ENCODE measurements around the gene GRPEL1.
"Not testable (repeated sequence)": the region's sequence is repeated elsewhere in the genome, so short reads cannot be mapped to it uniquely, and the experiment has no call there.

GRPEL1 gene

GRCh38 chr4:7067452-7068278, at the start of gene GRPEL1:
GRPEL1 (minus strand) TSS chr4:7068064; CDS start chr4:7068032, 32 bp downstream.
- peak; percentile 99 for DNase-seq (ENCODE audit: low read depth)

- no peak for DNase-seq (ENCODE audit: low read depth)
These were observed 48.8 kb upstream of the GRPEL1 start for GRCh38 chr4:7116705-7117104.

GRCh38 chr4:7115557-7116340, 47.9 kb upstream of the GRPEL1 start:
- no peak for DNase-seq (ENCODE audit: low read depth)

- DNase-seq (ENCODE audit: low read depth), result no peak
These were observed 44.8 kb upstream of the GRPEL1 start for GRCh38 chr4:7112656-7113055.

GRCh38 chr4:7111441-7111840, 43.6 kb upstream of the GRPEL1 start:
- no peak for DNase-seq (ENCODE audit: low read depth)

GRCh38 chr4:7110546-7110945, 42.7 kb upstream of the GRPEL1 start:
- no peak for DNase-seq (ENCODE audit: low read depth)

GRCh38 chr4:7109169-7109568, 41.3 kb upstream of the GRPEL1 start:
- DNase-seq (ENCODE audit: low read depth), result no peak

- DNase-seq (ENCODE audit: low read depth), result no peak
These were observed 40.8 kb upstream of the GRPEL1 start for GRCh38 chr4:7108660-7109059.

GRCh38 chr4:7108046-7108625, 40.3 kb upstream of the GRPEL1 start:
- no peak for DNase-seq (ENCODE audit: low read depth)

GRCh38 chr4:7107166-7107905, 39.5 kb upstream of the GRPEL1 start:
- no peak for DNase-seq (ENCODE audit: low read depth)

GRCh38 chr4:7105276-7105675, 37.4 kb upstream of the GRPEL1 start:
- peak; percentile 25 for DNase-seq (ENCODE audit: low read depth)

- no peak for DNase-seq (ENCODE audit: low read depth)
These were observed 36.6 kb upstream of the GRPEL1 start for GRCh38 chr4:7104366-7105031.

- DNase-seq (ENCODE audit: low read depth), result no peak
These were observed 35.9 kb upstream of the GRPEL1 start for GRCh38 chr4:7103607-7104365.

GRCh38 chr4:7103031-7103606, 35.3 kb upstream of the GRPEL1 start:
- peak; percentile 79 for DNase-seq (ENCODE audit: low read depth)

GRCh38 chr4:7102516-7102909, 34.6 kb upstream of the GRPEL1 start:
- DNase-seq (ENCODE audit: low read depth), result not testable (repeated sequence)

GRCh38 chr4:7101692-7102515, 34.0 kb upstream of the GRPEL1 start:
- DNase-seq (ENCODE audit: low read depth), result peak; percentile 79

- DNase-seq (ENCODE audit: low read depth), result no peak
These were observed 28.4 kb upstream of the GRPEL1 start for GRCh38 chr4:7096236-7096635.

- DNase-seq (ENCODE audit: low read depth), result no peak
These were observed 27.8 kb upstream of the GRPEL1 start for GRCh38 chr4:7095611-7096155.

- no peak for DNase-seq (ENCODE audit: low read depth)
These were observed 27.1 kb upstream of the GRPEL1 start for GRCh38 chr4:7094916-7095315.

All from iris pigment epithelial cell (primary cell).